Ovary (tissue), 9 donors: ENCODE data around the gene BOK. TPM values are rescaled to one million over a fixed set of nuclear protein-coding genes. Genes with fewer than 3 reads are reported as not detected.
"Not testable (repeated sequence)": the region's sequence is repeated elsewhere in the genome, so short reads cannot be mapped to it uniquely, and the experiment has no call there.

ENCODE experiments used
- DNase-seq, 5 donors: peaks; one replicate each; pipeline ENCODE4 v3.0.0-alpha.2; 2019 to 2020
- H3K27ac ChIP-seq, 2 donors: fragments of 200-600 bp; one replicate each; pipeline versions ENCODE4 v1.5.1 to v1.8.0; 2019 to 2022
- H3K27me3 ChIP-seq: fragments of 200-600 bp; one replicate; pipeline ENCODE4 v1.8.0; 2022
- H3K36me3 ChIP-seq: fragments of 200-600 bp; sonication (generic); one replicate; pipeline ENCODE4 v1.5.1; 2019
- H3K4me1 ChIP-seq: one replicate; pipeline ENCODE4 v1.8.1; 2013; ENCODE audit warnings: mild to moderate bottlenecking, moderate library complexity; ENCODE audit not compliant: insufficient read depth
- H3K4me3 ChIP-seq: fragments of 200-600 bp; sonication (generic); one replicate; pipeline ENCODE4 v1.5.1; 2017
- H3K9me3 ChIP-seq, 2 donors: fragments of 200-600 bp in 1 of 2; sonication (generic) in 1 of 2; one replicate each; pipeline versions ENCODE4 v1.5.1 to v1.8.1; 2013 to 2019; ENCODE audit warnings: mild to moderate bottlenecking in 1 of 2, moderate library complexity in 1 of 2
- EP300 ChIP-seq: sonication (generic); formaldehyde crosslinking; IDR thresholded peaks from one replicate; pipeline ENCODE4 v1.6.1; 2017; ENCODE audit warnings: antibody characterized with exemption
- POLR2A ChIP-seq: fragments of 450-650 bp; IDR thresholded peaks from one replicate; pipeline ENCODE4 v1.6.1; 2017; ENCODE audit warnings: antibody characterized with exemption, mild to moderate bottlenecking, moderate library complexity
- WGBS, 3 donors: extraction: QIAGEN DNeasy Blood & Tissue Kit in 1 of 3; methylation state at CpG; one replicate each; pipeline versions ENCODE4 v1.1.5 to v1.1.7; 2013 to 2017; 5-methylcytosine and 5-hydroxymethylcytosine counted together
- intact Hi-C, 4 donors: fragments of 100-400 bp; cut with DNase I; formaldehyde crosslinking; loops; one replicate each; pipeline versions ENCODE4 v1.11.0 to v1.15.1; 2022 to 2023
- polyA plus RNA-seq, 2 donors: library from polyadenylated mRNA; stranded (reverse); fragments of 200-250 nt in 1 of 2; fragments of 350-450 nt in 1 of 2; fragmentation: Illumina TruSeq in 1 of 2; extraction: RNeasy Lipid Tissue Mini Kit (QIAGEN cat#74804) in 1 of 2; gene quantifications; one replicate each; pipeline ENCODE4 v1.2.3, GENCODE V29; 2013 to 2014
- total RNA-seq, 7 donors: library from RNA; depleted of rRNA in 2 of 7; stranded (reverse); fragments of >200 nt in 2 of 7; fragmentation: NEBNext Ultra II Directional in 3 of 7; extraction: Animal tissue kit (Norgen Biotek cat#: 25700) in 3 of 7; gene quantifications; one replicate each; pipeline versions ENCODE4 v1.1.0 to v1.2.4, GENCODE V29; 2016 to 2023
- TF ChIP-seq, protein P1 (sequence below), 3 donors: fragments of 450-650 bp in 2 of 3; fragments of 200-600 bp in 1 of 3; IDR thresholded peaks; one replicate each; pipeline versions ENCODE4 v1.5.1 to v1.8.0; 2016 to 2022; ENCODE audit warnings: antibody characterized with exemption in 3 of 3, mild to moderate bottlenecking in 1 of 3
- donor health status: DM: no; HTN: no; CAD: no; lungs with moderate emphysema.
- donor health status: DM: no; HTN: no; CAD: no.
- donor health status: Bipolar disorder and iron deficiency.
- donor health status: DM: yes; HTN: yes; CAD: no.
- donor health status: DM: no; HTN: no; CAD: no.
- donor health status: DM: yes; HTN: yes; CAD: no.

The BOK gene
- total and polyA plus RNA-seq, 9 donors: 4.8 to 20.6 (median 13.5) TPM

DNA sequence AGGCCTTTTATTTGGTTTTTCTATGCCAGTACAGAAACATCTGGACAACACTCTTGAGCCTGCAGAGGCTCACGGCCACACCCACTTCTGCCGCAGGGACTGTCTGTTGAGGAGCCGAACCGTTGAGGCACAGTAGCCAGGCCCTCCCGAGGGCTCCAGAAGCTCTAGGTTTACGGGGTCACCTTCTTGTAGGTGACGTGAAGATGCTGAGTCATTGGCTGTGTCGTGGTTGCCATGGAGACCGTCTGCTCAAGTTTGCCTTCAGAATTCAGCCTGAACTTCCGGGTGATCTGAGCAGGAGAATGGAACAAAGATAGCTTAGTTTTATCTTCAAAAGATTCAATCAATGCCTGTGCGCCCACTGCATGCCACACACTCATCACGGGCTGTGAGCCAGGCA is 25.9 kb downstream of the BOK start:
- TF ChIP-seq POLR2A (no peak), EP300 (no peak)
- TF ChIP-seq, protein P1, sequence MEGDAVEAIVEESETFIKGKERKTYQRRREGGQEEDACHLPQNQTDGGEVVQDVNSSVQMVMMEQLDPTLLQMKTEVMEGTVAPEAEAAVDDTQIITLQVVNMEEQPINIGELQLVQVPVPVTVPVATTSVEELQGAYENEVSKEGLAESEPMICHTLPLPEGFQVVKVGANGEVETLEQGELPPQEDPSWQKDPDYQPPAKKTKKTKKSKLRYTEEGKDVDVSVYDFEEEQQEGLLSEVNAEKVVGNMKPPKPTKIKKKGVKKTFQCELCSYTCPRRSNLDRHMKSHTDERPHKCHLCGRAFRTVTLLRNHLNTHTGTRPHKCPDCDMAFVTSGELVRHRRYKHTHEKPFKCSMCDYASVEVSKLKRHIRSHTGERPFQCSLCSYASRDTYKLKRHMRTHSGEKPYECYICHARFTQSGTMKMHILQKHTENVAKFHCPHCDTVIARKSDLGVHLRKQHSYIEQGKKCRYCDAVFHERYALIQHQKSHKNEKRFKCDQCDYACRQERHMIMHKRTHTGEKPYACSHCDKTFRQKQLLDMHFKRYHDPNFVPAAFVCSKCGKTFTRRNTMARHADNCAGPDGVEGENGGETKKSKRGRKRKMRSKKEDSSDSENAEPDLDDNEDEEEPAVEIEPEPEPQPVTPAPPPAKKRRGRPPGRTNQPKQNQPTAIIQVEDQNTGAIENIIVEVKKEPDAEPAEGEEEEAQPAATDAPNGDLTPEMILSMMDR (IDR thresholded peaks at IDR 0.05): no peak
- Histone ChIP-seq H3K9me3 (no peaks in the 10 kb centered on the region), H3K4me3 (no peak overlapping the region), H3K4me1 (no peaks in the 10 kb centered on the region), H3K27ac (no peak overlapping the region), H3K27me3 (no peaks in the 10 kb centered on the region), H3K36me3 (no peaks in the 10 kb centered on the region)
- peak in 1 of 5 donors; percentile 28 for DNase-seq
- WGBS, 3 donors: 53 to 70% (median 69%) methylated on average over 12 of the region's 12 CpGs
- intact Hi-C loops: no loop called here

DNA sequence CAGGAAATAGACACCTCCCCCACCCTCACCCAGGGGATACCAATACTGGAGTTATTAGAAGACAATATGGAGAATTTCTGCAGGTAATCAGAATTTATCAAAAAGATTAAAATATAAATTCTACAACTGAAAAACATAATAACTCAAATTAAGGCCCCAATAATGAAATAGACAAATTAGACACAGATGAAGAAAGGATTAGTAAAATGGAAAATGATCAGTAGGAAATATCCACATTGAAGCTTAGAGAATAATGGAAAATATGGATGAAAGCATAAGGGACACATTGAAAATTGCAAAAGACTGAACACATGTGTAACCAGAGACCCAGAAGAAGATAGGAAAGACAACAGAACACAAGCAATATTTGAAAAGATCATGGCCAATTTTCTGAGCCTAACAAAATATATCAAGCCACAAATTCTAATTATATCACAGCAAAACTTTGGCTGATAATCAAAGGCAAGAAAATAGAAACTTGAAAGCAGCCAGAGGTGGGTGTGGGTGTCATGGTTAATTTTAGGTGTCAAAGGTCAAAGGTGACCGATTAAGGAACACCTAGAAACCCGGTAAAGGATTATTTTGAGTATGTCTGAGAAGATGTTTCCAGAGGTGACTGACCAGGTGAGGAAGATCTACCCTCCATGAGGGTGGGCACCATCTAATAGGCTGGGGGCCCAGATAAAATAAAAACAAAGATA is 28.2 kb downstream of the BOK start:
- 96 to 98% (median 97%) methylated on average over 2 of the region's 2 CpGs for WGBS, 3 donors
- H3K4me1 ChIP-seq: no peaks in the 10 kb centered on the region
- no peaks in the 10 kb centered on the region for H3K36me3 ChIP-seq
- no peak for DNase-seq
- no peaks in the 10 kb centered on the region for H3K9me3 ChIP-seq
- TF ChIP-seq, protein P1 (IDR thresholded peaks at IDR 0.05): no peak
- TF ChIP-seq EP300: no peak
- no peak for TF ChIP-seq POLR2A
- intact Hi-C loops: no loop called here
- no peaks in the 10 kb centered on the region for H3K27me3 ChIP-seq
- H3K27ac ChIP-seq: no peak overlapping the region
- no peak overlapping the region for H3K4me3 ChIP-seq

DNA sequence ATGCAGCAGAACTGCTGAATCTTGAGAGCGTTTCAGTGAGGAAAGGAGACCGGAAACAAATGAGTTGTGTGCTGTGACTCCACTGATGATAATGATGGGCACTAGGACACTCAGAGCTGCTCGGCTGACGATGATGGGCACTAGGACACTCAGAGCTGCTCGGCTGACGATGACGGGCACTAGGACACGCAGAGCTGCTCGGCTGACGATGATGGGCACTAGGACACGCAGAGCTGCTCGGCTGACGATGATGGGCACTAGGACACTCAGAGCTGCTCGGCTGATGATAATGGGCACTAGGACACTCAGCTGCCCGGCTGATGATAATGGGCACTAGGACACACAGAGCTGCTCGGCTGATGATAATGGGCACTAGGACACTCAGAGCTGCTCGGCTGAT is 31.3 kb downstream of the BOK start:
- H3K27ac ChIP-seq, intact Hi-C loops, H3K4me3 ChIP-seq, H3K9me3 ChIP-seq, H3K36me3 ChIP-seq, DNase-seq, H3K27me3 ChIP-seq, H3K4me1 ChIP-seq: not testable (repeated sequence)
- 76 to 85% (median 81%) methylated on average over 17 of the region's 17 CpGs for WGBS, 3 donors

DNA sequence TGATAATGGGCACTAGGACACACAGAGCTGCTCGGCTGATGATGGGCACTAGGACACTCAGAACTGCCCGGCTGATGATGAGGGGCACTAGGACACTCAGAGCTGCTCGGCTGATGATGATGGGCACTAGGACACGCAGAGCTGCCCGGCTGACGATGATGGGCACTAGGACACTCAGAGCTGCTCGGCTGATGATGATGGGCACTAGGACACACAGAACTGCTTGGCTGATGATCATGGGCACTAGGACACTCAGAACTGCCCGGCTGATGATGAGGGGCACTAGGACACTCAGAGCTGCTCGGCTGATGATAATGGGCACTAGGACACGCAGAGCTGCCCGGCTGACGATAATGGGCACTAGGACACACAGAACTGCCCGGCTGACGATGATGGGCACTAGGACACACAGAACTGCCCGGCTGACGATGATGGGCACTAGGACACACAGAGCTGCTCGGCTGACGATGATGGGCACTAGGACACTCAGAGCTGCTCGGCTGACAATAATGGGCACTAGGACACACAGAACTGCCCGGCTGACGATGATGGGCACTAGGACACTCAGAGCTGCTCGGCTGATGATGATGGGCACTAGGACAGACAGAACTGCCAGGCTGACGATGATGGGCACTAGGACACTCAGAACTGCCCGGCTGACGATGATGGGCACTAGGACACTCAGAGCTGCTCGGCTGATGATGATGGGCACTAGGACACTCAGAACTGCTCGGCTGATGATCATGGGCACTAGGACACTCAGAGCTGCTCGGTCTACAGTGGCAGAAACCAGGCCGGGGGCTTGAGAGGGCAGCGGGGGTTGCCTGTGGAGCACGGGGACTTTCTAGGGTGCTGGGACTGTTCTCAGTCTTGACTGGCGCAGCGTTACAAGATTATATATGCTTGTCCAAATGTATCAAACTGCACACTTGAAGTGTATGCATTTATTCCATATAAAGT is 32.2 kb downstream of the BOK start:
- H3K4me1 ChIP-seq, H3K27me3 ChIP-seq, H3K4me3 ChIP-seq, intact Hi-C loops, DNase-seq, H3K27ac ChIP-seq, H3K9me3 ChIP-seq, H3K36me3 ChIP-seq: not testable (repeated sequence)
- 86 to 89% (median 89%) methylated on average over 32 to 33 of the region's 33 CpGs for WGBS, 3 donors

DNA sequence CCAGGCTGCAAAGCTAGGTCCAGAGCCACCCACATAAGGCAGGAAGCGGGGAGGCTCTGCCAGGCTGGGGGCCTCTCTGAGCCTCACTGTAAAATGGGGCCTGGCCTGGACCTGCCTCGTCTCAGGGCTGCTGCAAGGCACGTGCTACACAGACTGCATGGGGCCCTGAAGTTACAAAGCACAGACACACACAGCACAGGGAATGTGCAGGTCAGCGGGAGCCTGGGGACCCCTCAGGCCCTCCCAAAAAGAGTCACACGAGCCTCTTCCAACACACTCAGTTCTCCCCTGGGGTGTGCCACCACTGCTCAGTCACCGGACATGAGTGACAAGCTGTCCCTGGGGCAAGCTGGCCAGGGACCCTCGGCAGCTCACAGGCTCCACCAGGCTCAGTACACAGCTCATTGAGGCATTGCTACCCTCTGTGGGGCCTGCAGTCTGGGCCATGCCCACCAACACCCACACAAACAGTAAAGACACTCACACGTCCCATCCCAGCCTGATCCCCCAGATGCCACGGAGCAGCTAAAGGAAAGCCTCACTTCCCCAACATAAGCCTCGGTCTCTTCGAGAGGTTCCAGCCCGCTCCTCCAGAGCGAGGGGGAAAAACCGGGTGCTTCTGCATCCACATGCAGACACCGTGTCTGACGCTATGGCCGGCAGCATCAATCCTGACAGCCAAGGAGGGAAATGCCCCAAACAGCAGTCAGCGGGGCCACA is 33.7 kb downstream of the BOK start:
- no peak for TF ChIP-seq EP300
- TF ChIP-seq, protein P1 (IDR thresholded peaks at IDR 0.05): no peak
- TF ChIP-seq POLR2A: no peak
- H3K4me3 ChIP-seq: no peak overlapping the region
- no peak overlapping the region for H3K27ac ChIP-seq
- H3K27me3 ChIP-seq: no peaks in the 10 kb centered on the region
- H3K9me3 ChIP-seq: no peaks in the 10 kb centered on the region
- H3K4me1 ChIP-seq: no peaks in the 10 kb centered on the region
- intact Hi-C loops: no loop called here
- 87 to 92% (median 91%) methylated on average over 17 to 18 of the region's 18 CpGs for WGBS, 3 donors
- H3K36me3 ChIP-seq: no peaks in the 10 kb centered on the region
- no peak for DNase-seq
